B cell (primary cell): Measurements from ENCODE around the gene TXNL1. TPM values are rescaled to one million over a fixed set of nuclear protein-coding genes. Genes with fewer than 3 reads are reported as not detected.

Experiments used
- ATAC-seq: fragments of 200-7000 bp; cut with Tn5 transposase; one replicate; pipeline ENCODE4 v1.10.0; 2021; ENCODE audit warnings: low read depth, mild to moderate bottlenecking, moderate number of reproducible peaks, moderate library complexity
- CTCF ChIA-PET: fragments of 350-600 bp; sonication (Branson Sonifier 250); formaldehyde crosslinking; loops from one replicate; lab custom pipeline; 2021; ENCODE audit warnings: antibody characterized with exemption, inconsistent platforms; lab: Charles Lee
- POLR2A ChIA-PET: fragments of 350-600 bp; sonication (Branson Sonifier 250); formaldehyde crosslinking; loops from one replicate; lab custom pipeline; 2021; ENCODE audit warnings: antibody characterized with exemption; lab: Charles Lee
- DNase-seq: peaks from one replicate; pipeline ENCODE4 v3.0.0; 2013
- H2AFZ ChIP-seq: 2 replicates; pipeline ENCODE4 v1.6.1; 2012; ENCODE audit warnings: mild to moderate bottlenecking, low read depth, low read length; ENCODE audit not compliant: insufficient read depth, poor library complexity, severe bottlenecking
- H3K27ac ChIP-seq, 2 donors: 1 replicate in 1 of 2; 2 replicates in 1 of 2; pipeline ENCODE4 v1.5.1; 2012 to 2013; ENCODE audit warnings: low read length in 2 of 2, mild to moderate bottlenecking in 2 of 2, moderate library complexity in 1 of 2
- H3K27me3 ChIP-seq, 4 experiments: fragments of 200-600 bp in 1 of 4; sonication (generic) in 1 of 4; replicated peaks in 1 of 4; 1 replicate in 2 of 4; 2 replicates in 2 of 4; pipeline versions ENCODE4 v1.6.1 to v1.7.0; 2013 to 2016; ENCODE audit warnings: low read length in 3 of 4, mild to moderate bottlenecking in 2 of 4, mixed read lengths in 1 of 4, moderate library complexity in 1 of 4; ENCODE audit not compliant: insufficient read depth in 4 of 4, control insufficient read depth in 3 of 4; ENCODE audit errors: control extremely low read depth in 1 of 4
- H3K36me3 ChIP-seq, 2 experiments: replicated peaks in 1 of 2; 1 replicate in 1 of 2; 2 replicates in 1 of 2; pipeline versions ENCODE4 v1.6.1 to v1.7.1; 2013; ENCODE audit warnings: low read length in 1 of 2; ENCODE audit not compliant: insufficient read depth in 2 of 2, control insufficient read depth in 1 of 2; ENCODE audit errors: control extremely low read depth in 1 of 2, extremely low read depth in 1 of 2
- H3K4me1 ChIP-seq, 2 donors: fragments of 200-600 bp in 1 of 2; sonication (generic) in 1 of 2; 1 replicate in 1 of 2; 2 replicates in 1 of 2; pipeline versions ENCODE4 v1.5.1 to v1.6.1; 2013 to 2017; ENCODE audit warnings: low read length in 2 of 2; ENCODE audit not compliant: control insufficient read depth in 2 of 2, insufficient read depth in 2 of 2
- H3K4me2 ChIP-seq: replicated peaks from 2 replicates; pipeline ENCODE3; 2012; ENCODE audit warnings: mild to moderate bottlenecking, low read depth, low read length; ENCODE audit not compliant: poor library complexity, severe bottlenecking
- H3K4me3 ChIP-seq, 5 experiments: fragments of 200-600 bp in 1 of 5; sonication (generic) in 1 of 5; 1 replicate in 3 of 5; 2 replicates in 2 of 5; pipeline versions ENCODE4 v1.5.1 to v1.7.0; 2011 to 2016; ENCODE audit warnings: low read length in 4 of 5, mild to moderate bottlenecking in 4 of 5, low read depth in 2 of 5, control low read depth in 1 of 5, moderate library complexity in 1 of 5; ENCODE audit not compliant: insufficient read depth in 1 of 5; ENCODE audit errors: control extremely low read depth in 1 of 5, extremely low read depth in 1 of 5
- H3K79me2 ChIP-seq: fragments of 200-600 bp; sonication (generic); one replicate; pipeline ENCODE4 v1.6.0; 2016; ENCODE audit warnings: low read length; ENCODE audit not compliant: control insufficient read depth, insufficient read depth
- H3K9ac ChIP-seq: fragments of 200-600 bp; sonication (generic); 2 replicates; pipeline ENCODE4 v1.6.1; 2017; ENCODE audit warnings: mild to moderate bottlenecking, low read length, moderate library complexity
- H3K9me3 ChIP-seq, 3 donors: one replicate each; pipeline versions ENCODE4 v1.6.1 to v1.7.1; 2013; ENCODE audit warnings: low read length in 2 of 3; ENCODE audit not compliant: control insufficient read depth in 2 of 3, insufficient read depth in 1 of 3; ENCODE audit errors: control extremely low read depth in 1 of 3
- H4K20me1 ChIP-seq: 2 replicates; pipeline ENCODE4 v1.6.0; 2012; ENCODE audit warnings: mild to moderate bottlenecking, low read length; ENCODE audit not compliant: insufficient read depth, control insufficient read depth, poor library complexity, severe bottlenecking
- H3K27ac Mint-ChIP-seq: one replicate; pipeline ENCODE4 v1.8.0; 2021; ENCODE audit warnings: mixed read lengths
- H3K27me3 Mint-ChIP-seq: one replicate; pipeline ENCODE4 v1.8.0; 2021; ENCODE audit warnings: mixed read lengths
- H3K4me1 Mint-ChIP-seq: one replicate; pipeline ENCODE4 v1.8.0; 2021; ENCODE audit warnings: mixed read lengths
- H3K4me3 Mint-ChIP-seq: one replicate; pipeline ENCODE4 v1.8.0; 2021; ENCODE audit warnings: mixed read lengths
- H3K9me3 Mint-ChIP-seq: one replicate; pipeline ENCODE4 v1.8.0; 2022; ENCODE audit warnings: mixed read lengths; ENCODE audit not compliant: insufficient read depth
- CTCF ChIP-seq: fragments of 200-600 bp; IDR thresholded peaks from one replicate; pipeline ENCODE4 v1.8.0; 2022; ENCODE audit warnings: antibody characterized with exemption, mild to moderate bottlenecking
- EZH2 ChIP-seq: IDR thresholded peaks from 2 replicates; pipeline ENCODE4 v1.6.1; 2012; ENCODE audit warnings: borderline replicate concordance, low read depth, mild to moderate bottlenecking, moderate library complexity, low read length; ENCODE audit not compliant: insufficient read depth, poor library complexity, severe bottlenecking
- WGBS: methylation state at CpG from one replicate; pipeline ENCODE4 v1.1.5; 2013; ENCODE audit warnings: missing lambda C conversion rate; ENCODE audit not compliant: insufficient coverage; 5-methylcytosine and 5-hydroxymethylcytosine counted together
- intact Hi-C: fragments of 100-400 bp; cut with micrococcal nuclease; formaldehyde crosslinking; loops from one replicate; pipeline ENCODE4 v1.10.0; 2022
- polyA plus RNA-seq: library from polyadenylated mRNA; depleted of rRNA; stranded (reverse); fragments of >200 nt; gene quantifications from 2 replicates; pipeline ENCODE4 v1.2.3, GENCODE V29; 2012
- total RNA-seq, 2 donors: library from RNA; stranded (reverse); fragments of 120-200 nt in 1 of 2; gene quantifications; 1 replicate in 1 of 2; 2 replicates in 1 of 2; pipeline versions ENCODE4 v1.2.3 to v1.2.4, GENCODE V29; 2013 to 2022

TXNL1 gene
- total and polyA plus RNA-seq, 2 donors (not counting 1 experiment from before 2014, with no cell fraction given) = 20.2 to 45.4 TPM

- Histone ChIP-seq H3K27me3 (no peaks in the 10 kb centered on the region), H3K9me3 (peaks cover 0 to 3% (median 0%) of the 10 kb centered on the region in 3 donors), H2AFZ (peak within 1 kb of the TSS; percentile 90), H3K79me2 (peaks cover 39% of the 10 kb centered on the region), H3K36me3 (no peaks in the 10 kb centered on the region), H3K9ac (peak within 1 kb of the TSS; percentile 86), H3K4me2 (peak within 1 kb of the TSS; percentile 95), H3K4me1 (peaks cover 19 to 26% of the 10 kb centered on the region in 2 donors), H3K27ac (peak within 1 kb of the TSS; percentile 52 to 88), H3K4me3 (peak within 1 kb of the TSS; percentile 67 to 95 (median 84)), H4K20me1 (no peaks in the 10 kb centered on the region)
- Mint-ChIP-seq H3K27ac (peak within 1 kb of the TSS; percentile 88), H3K27me3 (no peaks in the 10 kb centered on the region), H3K4me1 (peaks cover 38% of the 10 kb centered on the region), H3K9me3 (no peaks in the 10 kb centered on the region), H3K4me3 (peak within 1 kb of the TSS; percentile 92)
- under 1% methylated on average over 44 of the region's 47 CpGs for WGBS
- peak; percentile 93 for ATAC-seq
- peak; percentile 97 for DNase-seq
- CTCF ChIA-PET = interaction anchor here (1.5 to 4.0 kb wide), 3 partner anchors 9 to 12 kb away, joined by 4 to 19 read pairs (median 4); partner anchors contain the start of gene TXNL1
- POLR2A ChIA-PET = interaction anchor here (0.6 to 1.9 kb wide), 3 partner anchors 13 to 871 kb away, joined by 3 to 10 read pairs (median 4); partner anchors contain the start of gene TXNL1
- TF ChIP-seq EZH2 = no peak
- no peak for TF ChIP-seq CTCF
- intact Hi-C loops = loop anchor here (1.0 to 10.0 kb wide), 5 partner anchors 13 to 1329 kb away; partner anchors contain the start of genes FECH, NARS1 and TXNL1
These were observed 12.8 kb upstream of the TXNL1 start, which contains the start of gene WDR7 for GRCh38 chr18:56650944-56651770. WDR7 (plus strand) TSS chr18:56651359; CDS start chr18:56672516, 21,157 bp downstream.
